Measurements from ENCODE around the gene RXRB.
"Not testable (repeated sequence)": the region's sequence is repeated elsewhere in the genome, so short reads cannot be mapped to it uniquely, and the experiment has no call there.

RXRB gene

DNA sequence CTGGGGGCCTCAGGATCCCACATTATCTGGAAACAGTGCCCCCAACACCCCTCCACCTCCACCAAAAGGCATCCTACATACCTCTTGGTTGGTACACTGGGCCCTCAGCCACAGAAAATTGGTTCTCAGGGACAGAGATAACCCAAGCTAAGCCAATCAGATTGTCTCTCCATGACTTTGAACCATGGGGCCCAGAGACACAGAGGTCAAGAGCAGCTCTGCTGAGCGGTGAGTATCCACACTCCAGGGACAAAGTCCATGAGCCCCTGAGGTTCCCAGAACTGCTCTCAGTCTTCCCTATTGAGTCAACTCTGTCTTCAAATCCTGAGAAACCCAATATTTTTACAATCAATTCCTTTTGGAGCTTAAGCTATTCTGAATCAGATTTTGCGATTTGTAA, 43.5 kb downstream of the RXRB start:
- no peak overlapping the region for H3K27ac ChIP-seq
- no peak for TF ChIP-seq CTCF (IDR thresholded peaks at IDR 0.05)
- H3K4me3 ChIP-seq (ENCODE audit: low read depth in 1 of 2, low read length in 1 of 2) = no peak overlapping the region
- H3K27me3 ChIP-seq = peaks cover 20% of the 10 kb centered on the region
- no peaks in the 10 kb centered on the region for H3K36me3 ChIP-seq
- peaks cover 7 to 9% of the 10 kb centered on the region in 2 experiments for H3K4me1 ChIP-seq (ENCODE audit: control insufficient read depth in 1 of 2, insufficient read depth in 1 of 2, low read depth in 1 of 2, low read length in 1 of 2)
- H3K9me3 ChIP-seq = peaks cover 5% of the 10 kb centered on the region

DNA sequence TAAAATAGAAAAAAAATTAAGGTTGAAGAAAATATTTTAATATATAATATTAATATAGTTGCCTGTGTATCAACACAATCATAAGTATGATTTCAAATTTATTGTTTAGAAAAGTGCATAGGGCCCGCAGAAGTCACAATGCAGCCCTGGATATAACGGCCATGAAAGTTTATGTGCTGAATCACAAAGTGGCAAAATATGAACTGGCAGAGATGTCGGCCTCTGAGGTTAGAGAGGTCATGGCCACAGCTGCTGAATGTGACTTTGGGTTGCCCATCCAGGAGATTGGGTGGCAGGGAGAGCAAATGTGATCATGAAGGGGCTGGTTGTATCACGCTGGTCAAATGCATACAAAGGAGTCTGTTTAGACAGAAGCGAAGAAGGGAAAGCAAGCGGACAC, 43.9 kb downstream of the RXRB start:
- no peak overlapping the region for H3K27ac ChIP-seq
- H3K4me1 ChIP-seq (ENCODE audit: control insufficient read depth in 1 of 2, insufficient read depth in 1 of 2, low read depth in 1 of 2, low read length in 1 of 2) = peaks cover 3 to 4% of the 10 kb centered on the region in 2 experiments
- H3K9me3 ChIP-seq = peaks cover 9% of the 10 kb centered on the region
- no peak for TF ChIP-seq CTCF (IDR thresholded peaks at IDR 0.05)
- no peaks in the 10 kb centered on the region for H3K36me3 ChIP-seq
- no peak overlapping the region for H3K4me3 ChIP-seq (ENCODE audit: low read depth in 1 of 2, low read length in 1 of 2)
- peaks cover 16% of the 10 kb centered on the region for H3K27me3 ChIP-seq

DNA sequence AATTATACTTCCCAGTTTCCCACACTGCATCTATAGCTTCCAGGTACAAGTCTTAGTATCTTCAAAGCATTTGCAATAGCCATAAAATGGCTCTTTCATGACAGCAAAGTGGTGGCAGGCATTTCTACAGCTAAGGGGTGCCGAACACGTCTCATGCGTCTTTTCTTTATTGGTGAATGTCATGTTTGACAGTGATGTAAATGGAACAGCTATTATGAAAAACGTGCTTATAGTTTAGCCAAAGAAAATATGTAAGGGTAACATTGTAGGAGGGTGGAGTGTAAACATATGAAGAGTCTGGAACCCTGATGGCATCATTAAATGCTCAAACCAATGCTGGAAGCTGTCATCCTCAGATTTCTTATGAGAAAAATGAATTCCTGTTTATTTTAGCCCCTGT, 46.1 kb downstream of the RXRB start:
- H3K27me3 ChIP-seq = peaks cover 18% of the 10 kb centered on the region

DNA sequence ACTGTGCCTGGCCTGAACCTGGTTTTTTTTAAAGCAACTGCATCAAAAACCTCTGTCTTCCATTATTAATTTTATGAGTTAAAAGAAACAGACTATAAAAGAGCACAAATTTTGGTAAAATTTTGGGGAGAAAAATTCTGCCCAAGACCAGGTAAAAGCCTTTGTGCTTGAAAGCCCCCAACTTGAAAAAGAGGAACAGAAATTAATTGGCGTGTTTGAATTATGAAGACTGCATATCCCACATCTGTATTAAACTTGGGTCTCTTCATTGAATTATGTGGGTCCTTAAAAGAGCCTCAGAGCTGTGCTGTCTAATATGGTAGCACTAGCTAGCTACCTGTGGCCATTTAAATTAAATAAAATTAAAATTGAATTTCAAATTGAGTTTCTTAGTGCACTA, 49.4 kb downstream of the RXRB start:
- no peak overlapping the region for H3K4me3 ChIP-seq (ENCODE audit: low read depth in 1 of 2, low read length in 1 of 2)
- no peaks in the 10 kb centered on the region for H3K36me3 ChIP-seq
- no peak for TF ChIP-seq CTCF (IDR thresholded peaks at IDR 0.05)
- peaks cover 15% of the 10 kb centered on the region for H3K9me3 ChIP-seq
- H3K27ac ChIP-seq = no peak overlapping the region
- peaks cover 23% of the 10 kb centered on the region for H3K27me3 ChIP-seq
- H3K4me1 ChIP-seq (ENCODE audit: control insufficient read depth in 1 of 2, insufficient read depth in 1 of 2, low read depth in 1 of 2, low read length in 1 of 2) = no peaks in the 10 kb centered on the region

More for the DNA sequence above, 46.1 kb downstream of the RXRB start:
- no peak overlapping the region for H3K4me3 ChIP-seq (ENCODE audit: low read depth in 1 of 2, low read length in 1 of 2)
- H3K9me3 ChIP-seq = peaks cover 15% of the 10 kb centered on the region
- TF ChIP-seq CTCF (IDR thresholded peaks at IDR 0.05) = no peak
- no peaks in the 10 kb centered on the region for H3K4me1 ChIP-seq (ENCODE audit: control insufficient read depth in 1 of 2, insufficient read depth in 1 of 2, low read depth in 1 of 2, low read length in 1 of 2)
- no peaks in the 10 kb centered on the region for H3K36me3 ChIP-seq
- no peak overlapping the region for H3K27ac ChIP-seq

GRCh38 chr6:33150560-33150959, 49.9 kb downstream of the RXRB start:
- H3K4me1 ChIP-seq (ENCODE audit: control insufficient read depth in 1 of 2, insufficient read depth in 1 of 2, low read depth in 1 of 2, low read length in 1 of 2); H3K36me3 ChIP-seq; H3K4me3 ChIP-seq (ENCODE audit: low read depth in 1 of 2, low read length in 1 of 2); H3K27ac ChIP-seq: not testable (repeated sequence)
- H3K9me3 ChIP-seq = peaks cover 15% of the 10 kb centered on the region
- peaks cover 23% of the 10 kb centered on the region for H3K27me3 ChIP-seq

- Histone ChIP-seq H3K27me3 (peaks cover 16% of the 10 kb centered on the region), H3K4me3 (ENCODE audit: low read depth in 1 of 2, low read length in 1 of 2) (no peak overlapping the region), H3K4me1 (ENCODE audit: control insufficient read depth in 1 of 2, insufficient read depth in 1 of 2, low read depth in 1 of 2, low read length in 1 of 2) (peaks cover 3 to 12% of the 10 kb centered on the region in 2 experiments), H3K27ac (no peak overlapping the region), H3K36me3 (no peaks in the 10 kb centered on the region), H3K9me3 (peaks cover 15% of the 10 kb centered on the region)
- TF ChIP-seq CTCF (IDR thresholded peaks at IDR 0.05) = no peak
Measured at GRCh38 chr6:33147807-33148666, 52.4 kb downstream of the RXRB start.

Measured in neutrophil (primary cell).